Keratinocyte (primary cell): ENCODE data around the gene SSR1. TPM values are rescaled to one million over a fixed set of nuclear protein-coding genes. Genes with fewer than 3 reads are reported as not detected.
A peak's percentile ranks its signal among the peaks of the same experiment; 100 is the strongest.

Experiments
- DNase-seq: peaks from one replicate; pipeline ENCODE4 v3.0.0-alpha.2; 2011; ENCODE audit warnings: low read depth, missing footprints, low spot score
- FAIRE-seq: peaks from 2 replicates; lab custom pipeline; 2011; peaks lifted over from hg19 to GRCh38; lab: Jason Lieb, UNC
- H2AFZ ChIP-seq: 2 replicates; pipeline ENCODE4 v1.6.0; 2012; ENCODE audit warnings: low read length, control low read depth, inconsistent platforms; ENCODE audit not compliant: control insufficient read depth
- H3K27ac ChIP-seq: 2 replicates; pipeline ENCODE4 v1.5.1; 2011; ENCODE audit warnings: low read length; ENCODE audit not compliant: control insufficient read depth, insufficient read depth
- H3K27me3 ChIP-seq: 3 replicates; pipeline ENCODE4 v1.6.0; 2011; ENCODE audit warnings: low read length; ENCODE audit not compliant: control insufficient read depth, insufficient read depth; ENCODE audit errors: extremely low read depth
- H3K36me3 ChIP-seq, 2 experiments: 2 replicates in 1 of 2; 3 replicates in 1 of 2; pipeline ENCODE4 v1.5.1; 2011; ENCODE audit warnings: low read length in 2 of 2, mild to moderate bottlenecking in 1 of 2; ENCODE audit not compliant: control insufficient read depth in 2 of 2, insufficient read depth in 2 of 2; ENCODE audit errors: extremely low read depth in 1 of 2
- H3K4me1 ChIP-seq: 3 replicates; pipeline ENCODE4 v1.5.1; 2011; ENCODE audit warnings: low read length; ENCODE audit not compliant: control insufficient read depth, insufficient read depth; ENCODE audit errors: extremely low read depth
- H3K4me2 ChIP-seq: 3 replicates; pipeline ENCODE4 v1.6.0; 2011; ENCODE audit warnings: low read depth, low read length; ENCODE audit not compliant: control insufficient read depth, insufficient read depth; ENCODE audit errors: extremely low read depth
- H3K4me3 ChIP-seq, 3 experiments: fragments of 200-600 bp in 1 of 3; sonication (generic) in 1 of 3; 2 replicates in 2 of 3; 3 replicates in 1 of 3; pipeline ENCODE4 v1.5.1; 2011 to 2016; ENCODE audit warnings: low read length in 3 of 3, mild to moderate bottlenecking in 3 of 3, control low read depth in 2 of 3, inconsistent platforms in 1 of 3, low read depth in 1 of 3, mixed read lengths in 1 of 3, mixed run types in 1 of 3, moderate library complexity in 1 of 3; ENCODE audit not compliant: control insufficient read depth in 2 of 3, insufficient read depth in 2 of 3; ENCODE audit errors: extremely low read depth in 1 of 3
- H3K79me2 ChIP-seq: 2 replicates; pipeline ENCODE4 v1.6.0; 2012; ENCODE audit warnings: low read length; ENCODE audit not compliant: control insufficient read depth, insufficient read depth
- H3K9ac ChIP-seq: 3 replicates; pipeline ENCODE4 v1.6.0; 2011; ENCODE audit warnings: low read length; ENCODE audit not compliant: control insufficient read depth, insufficient read depth; ENCODE audit errors: extremely low read depth
- H3K9me1 ChIP-seq: 3 replicates; pipeline ENCODE4 v1.6.0; 2011; ENCODE audit warnings: low read length; ENCODE audit not compliant: control insufficient read depth, insufficient read depth; ENCODE audit errors: extremely low read depth
- H3K9me3 ChIP-seq: 2 replicates; pipeline ENCODE4 v1.5.1; 2012; ENCODE audit warnings: low read depth, low read length; ENCODE audit not compliant: control insufficient read depth
- H4K20me1 ChIP-seq: 3 replicates; pipeline ENCODE4 v1.6.0; 2011; ENCODE audit warnings: low read length; ENCODE audit not compliant: control insufficient read depth, insufficient read depth; ENCODE audit errors: extremely low read depth
- CTCF ChIP-seq, 3 experiments: IDR thresholded peaks in 1 of 3; conservative IDR thresholded peaks in 1 of 3; optimal IDR thresholded peaks in 1 of 3; 2 replicates in 2 of 3; 3 replicates in 1 of 3; pipeline versions ENCODE3 to v1.5.1; 2011; ENCODE audit warnings: low read length in 3 of 3, mild to moderate bottlenecking in 3 of 3, moderate library complexity in 2 of 3, control low read depth in 1 of 3, inconsistent platforms in 1 of 3; ENCODE audit not compliant: insufficient read depth in 2 of 3; ENCODE audit errors: extremely low read depth in 1 of 3
- EZH2 ChIP-seq: IDR thresholded peaks from one replicate; pipeline ENCODE4 v1.6.1; 2012; ENCODE audit warnings: inconsistent platforms, mild to moderate bottlenecking, low read length, moderate library complexity
- dilution Hi-C: fragments of 300-500 bp; cut with MboI; formaldehyde crosslinking; loops from one replicate; pipeline ENCODE4 v1.7.0; 2020; ENCODE audit warnings: low sequenced_read_pairs; ENCODE audit not compliant: extremely low pct_ligation_motif_present
- polyA plus RNA-seq, 5 experiments: library from polyadenylated mRNA; depleted of rRNA in 3 of 5; stranded (reverse) in 3 of 5; stranded (forward) in 1 of 5; unstranded in 1 of 5; fragments of >200 nt; gene quantifications; 1 replicate in 1 of 5; 2 replicates in 3 of 5; 3 replicates in 1 of 5; pipeline versions ENCODE4 v1.2.1 to v1.2.3, GENCODE V29; 2011 to 2012; ENCODE audit warnings: missing spikeins in 2 of 5, low read depth in 1 of 5, low replicate concordance in 1 of 5

Gene SSR1
- polyA plus RNA-seq, 1 donor (not counting 4 experiments of a cell fraction or from before 2014, with no cell fraction given): 188 TPM

GRCh38 chr6:7246401-7247178 is 66.4 kb downstream of the SSR1 start:
- Histone ChIP-seq H4K20me1 (peaks cover 4% of the 10 kb centered on the region), H3K4me3 (no peak overlapping the region), H3K36me3 (peaks cover 26 to 34% of the 10 kb centered on the region in 2 experiments), H3K4me2 (no peak overlapping the region), H3K4me1 (no peaks in the 10 kb centered on the region), H3K9me3 (no peaks in the 10 kb centered on the region), H2AFZ (no peak overlapping the region), H3K79me2 (peaks cover 3% of the 10 kb centered on the region), H3K9me1 (no peaks in the 10 kb centered on the region), H3K9ac (no peak overlapping the region), H3K27ac (no peak overlapping the region), H3K27me3 (no peaks in the 10 kb centered on the region)
- dilution Hi-C loops: no loop called here
- no peak for FAIRE-seq
- DNase-seq: no peak
- TF ChIP-seq CTCF (optimal IDR thresholded peaks at IDR 0.05 in 1 of 3, IDR thresholded peaks at IDR 0.05 in 1 of 3, conservative IDR thresholded peaks at IDR 0.05 in 1 of 3; ENCODE audit: extremely low read depth in 1 of 3, insufficient read depth in 2 of 3, low read length in 3 of 3) (peak in 1 of 3 experiments; percentile 8), EZH2 (no peak)

GRCh38 chr6:7245668-7246393 is 67.2 kb downstream of the SSR1 start:
- no peak overlapping the region for H3K4me2 ChIP-seq
- no peaks in the 10 kb centered on the region for H3K4me1 ChIP-seq
- H3K79me2 ChIP-seq: peaks cover 3% of the 10 kb centered on the region
- H3K36me3 ChIP-seq: peaks cover 28 to 34% of the 10 kb centered on the region in 2 experiments
- FAIRE-seq: no peak
- no peak overlapping the region for H2AFZ ChIP-seq
- no peaks in the 10 kb centered on the region for H3K27me3 ChIP-seq
- no peak overlapping the region for H3K4me3 ChIP-seq
- H3K9me1 ChIP-seq: no peaks in the 10 kb centered on the region
- H3K9ac ChIP-seq: no peak overlapping the region
- dilution Hi-C loops: no loop called here
- DNase-seq: no peak
- no peak for TF ChIP-seq EZH2
- TF ChIP-seq CTCF (optimal IDR thresholded peaks at IDR 0.05 in 1 of 3, IDR thresholded peaks at IDR 0.05 in 1 of 3, conservative IDR thresholded peaks at IDR 0.05 in 1 of 3; ENCODE audit: extremely low read depth in 1 of 3, insufficient read depth in 2 of 3, low read length in 3 of 3): no peak
- H4K20me1 ChIP-seq: peaks cover 4% of the 10 kb centered on the region
- no peaks in the 10 kb centered on the region for H3K9me3 ChIP-seq
- H3K27ac ChIP-seq: no peak overlapping the region
